CMK (cell line): Measurements from ENCODE around the gene PCDHGA6.

Source experiments
- DNase-seq: peaks from one replicate; pipeline ENCODE4 v3.0.0-alpha.2; 2010; ENCODE audit warnings: low read depth

Gene PCDHGA6

DNA sequence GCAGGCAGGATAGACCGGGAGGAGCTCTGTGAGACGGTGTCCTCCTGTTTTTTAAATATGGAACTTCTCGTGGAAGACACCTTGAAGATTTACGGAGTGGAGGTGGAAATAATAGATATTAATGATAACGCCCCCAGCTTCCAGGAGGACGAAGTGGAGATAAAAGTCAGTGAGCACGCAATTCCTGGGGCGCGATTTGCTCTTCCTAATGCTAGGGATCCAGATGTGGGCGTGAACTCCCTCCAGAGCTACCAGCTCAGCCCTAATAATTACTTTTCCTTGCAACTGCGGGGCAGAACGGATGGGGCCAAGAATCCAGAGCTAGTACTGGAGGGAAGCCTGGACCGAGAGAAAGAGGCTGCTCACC lies 47.8 kb downstream of the PCDHGA6 start:
- DNase-seq: no peak

DNA sequence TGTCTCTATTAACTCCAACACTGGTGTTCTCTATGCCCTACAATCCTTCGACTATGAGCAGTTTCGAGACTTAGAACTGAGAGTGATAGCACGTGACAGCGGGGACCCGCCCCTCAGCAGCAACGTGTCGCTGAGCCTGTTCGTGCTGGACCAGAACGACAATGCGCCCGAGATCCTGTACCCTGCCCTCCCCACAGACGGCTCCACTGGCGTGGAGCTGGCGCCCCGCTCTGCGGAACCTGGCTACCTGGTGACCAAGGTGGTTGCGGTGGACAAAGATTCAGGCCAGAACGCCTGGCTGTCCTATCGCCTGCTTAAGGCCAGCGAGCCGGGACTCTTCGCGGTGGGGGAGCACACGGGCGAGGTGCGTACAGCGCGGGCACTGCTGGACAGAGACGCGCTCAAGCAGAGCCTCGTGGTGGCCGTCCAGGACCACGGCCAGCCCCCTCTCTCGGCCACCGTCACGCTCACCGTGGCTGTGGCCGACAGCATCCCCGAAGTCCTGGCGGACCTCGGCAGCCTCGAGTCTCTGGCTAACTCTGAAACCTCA lies 49.1 kb downstream of the PCDHGA6 start:
- DNase-seq: no peak

DNA sequence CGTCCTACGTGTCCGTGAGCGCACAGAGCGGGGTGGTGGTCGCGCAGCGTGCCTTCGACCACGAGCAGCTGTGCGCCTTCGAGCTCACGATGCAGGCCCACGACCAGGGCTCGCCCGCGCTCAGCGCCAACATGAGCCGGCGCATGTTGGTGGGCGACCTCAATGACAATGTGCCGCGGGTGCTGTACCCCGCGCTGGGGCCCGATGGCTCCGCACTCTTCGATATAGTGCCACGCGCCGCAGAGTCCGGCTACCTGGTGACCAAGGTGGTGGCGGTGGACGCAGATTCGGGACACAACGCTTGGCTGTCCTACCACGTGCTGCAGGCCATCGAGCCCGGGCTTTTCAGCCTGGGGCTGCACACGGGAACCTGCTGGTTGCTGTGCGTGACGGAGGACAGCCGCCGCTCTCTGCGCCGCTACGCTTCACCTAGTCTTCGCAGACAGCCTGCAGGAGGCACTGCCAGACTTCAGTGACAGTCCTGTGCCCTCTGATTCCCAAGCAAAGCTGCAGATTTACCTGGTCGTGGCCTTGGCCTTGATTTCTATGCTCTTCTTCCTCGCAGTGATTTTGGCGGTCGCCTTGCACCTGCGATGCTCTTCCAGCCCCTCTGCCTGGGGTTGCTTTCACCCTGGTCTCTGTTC lies 54.2 kb downstream of the PCDHGA6 start:
- DNase-seq: no peak
